Loucy (cell line): ENCODE results near the gene FNDC1.

ENCODE experiments used
- CTCF ChIP-seq: fragments of 200-600 bp; sonication (generic); conservative IDR thresholded peaks from 2 replicates; pipeline ENCODE4 v1.5.1; 2014; ENCODE audit warnings: mild to moderate bottlenecking, antibody characterized with exemption, low read length
- EZH2phosphoT487 ChIP-seq: fragments of 200-600 bp; IDR thresholded peaks from 2 replicates; pipeline ENCODE4 v1.6.1; 2018; ENCODE audit warnings: antibody characterized with exemption, mild to moderate bottlenecking, moderate library complexity, borderline replicate concordance

DNA sequence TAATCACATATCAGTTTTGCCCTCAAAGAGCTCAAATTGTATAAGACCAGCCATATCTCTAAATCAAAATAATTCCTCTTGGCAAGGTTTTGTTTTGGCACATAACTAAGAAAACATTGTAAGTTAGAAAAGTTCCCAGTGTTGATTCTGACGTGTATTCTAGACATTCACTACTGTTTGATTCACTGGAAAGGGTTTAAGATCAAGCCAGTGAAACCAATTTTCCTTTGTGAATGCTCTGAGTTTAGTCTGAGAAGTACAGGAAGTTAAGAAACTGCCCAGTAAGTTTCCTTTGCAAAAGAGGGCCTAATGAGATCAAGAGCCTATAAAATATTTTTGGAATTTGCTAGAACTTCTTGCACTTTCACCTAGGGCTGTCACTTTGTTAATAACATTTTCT, 143.0 kb downstream of the FNDC1 start:
- no peak for TF ChIP-seq CTCF
- TF ChIP-seq EZH2phosphoT487 = no peak
